ENCODE measurements around the gene C6orf132.

- TF ChIP-seq CTCF (conservative IDR thresholded peaks at IDR 0.05; ENCODE audit: low read depth, low read length) = no peak
- no peak for TF ChIP-seq MAFK (IDR thresholded peaks at IDR 0.05; ENCODE audit: low read depth, low read length)
- TF ChIP-seq RFX5 (IDR thresholded peaks at IDR 0.05; ENCODE audit: low read depth, low read length) = no peak
- no peak for TF ChIP-seq RAD21 (IDR thresholded peaks at IDR 0.05; ENCODE audit: low read length)
- no peak for TF ChIP-seq USF2 (IDR thresholded peaks at IDR 0.05; ENCODE audit: low read depth, low read length)
- no peak for TF ChIP-seq FOS (IDR thresholded peaks at IDR 0.05; ENCODE audit: low read depth, low read length)
- no peak for TF ChIP-seq RCOR1 (IDR thresholded peaks at IDR 0.05; ENCODE audit: insufficient replicate concordance, low read length)
- TF ChIP-seq POLR2A (IDR thresholded peaks at IDR 0.05; ENCODE audit: low read depth, low read length) = no peak
- TF ChIP-seq BHLHE40 (IDR thresholded peaks at IDR 0.05; ENCODE audit: low read depth, low read length) = no peak
- TF ChIP-seq NFE2L2 (IDR thresholded peaks at IDR 0.05; ENCODE audit: low read depth, low read length) = no peak
Measured at GRCh38 chr6:42156638-42157037, 14.2 kb upstream of the C6orf132 start.

All from IMR-90 (cell line).